Tibial nerve (tissue), 4 donors: ENCODE measurements around the gene VSIR.

Experiments
- EP300 ChIP-seq, 2 donors: sonication (generic); formaldehyde crosslinking; IDR thresholded peaks; one replicate each; pipeline ENCODE4 v1.6.1; 2017; ENCODE audit warnings: antibody characterized with exemption in 2 of 2, mild to moderate bottlenecking in 1 of 2
- POLR2A ChIP-seq, 2 donors: fragments of 450-650 bp; IDR thresholded peaks; one replicate each; pipeline ENCODE4 v1.6.1; 2017; ENCODE audit warnings: antibody characterized with exemption in 2 of 2, mild to moderate bottlenecking in 2 of 2, moderate library complexity in 2 of 2
- TF ChIP-seq, protein P1 (sequence below), 5 experiments: fragments of 200-600 bp in 3 of 5; fragments of 450-650 bp in 2 of 5; sonication (generic) in 3 of 5; IDR thresholded peaks; one replicate each; pipeline ENCODE4 v1.5.1; 2016 to 2019; ENCODE audit warnings: antibody characterized with exemption in 5 of 5, mild to moderate bottlenecking in 3 of 5, moderate library complexity in 2 of 5

DNA sequence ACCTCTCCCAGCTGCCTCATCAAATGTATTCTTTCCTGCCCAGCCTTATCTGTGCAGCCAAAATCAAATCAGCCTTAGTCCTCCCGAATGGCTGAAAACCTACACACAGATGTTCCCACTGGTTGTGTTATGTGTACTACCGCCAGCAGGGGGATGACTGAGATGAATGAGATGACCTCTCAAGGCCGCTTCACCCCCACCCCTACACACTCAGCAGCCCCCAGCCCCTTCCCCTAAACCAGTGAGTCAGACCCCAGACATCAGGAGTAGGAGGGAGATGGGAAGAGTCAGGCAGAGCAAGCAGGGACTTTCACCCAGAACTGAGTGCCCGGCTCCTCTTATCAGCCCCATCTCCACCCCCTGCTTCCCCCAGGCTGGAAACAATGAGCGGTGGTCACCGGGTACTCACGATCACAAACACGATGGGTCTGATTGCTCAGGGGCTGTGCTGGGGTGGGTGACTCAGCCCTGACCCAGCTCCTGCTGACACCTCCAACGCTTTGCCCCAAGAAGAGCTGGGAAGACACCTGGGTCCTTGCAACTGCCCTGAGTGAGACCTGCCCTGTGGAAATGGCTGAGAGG is 47.2 kb downstream of the VSIR start:
- TF ChIP-seq POLR2A (IDR thresholded peaks at IDR 0.05) (no peak), EP300 (IDR thresholded peaks at IDR 0.05) (no peak)
- TF ChIP-seq, protein P1, sequence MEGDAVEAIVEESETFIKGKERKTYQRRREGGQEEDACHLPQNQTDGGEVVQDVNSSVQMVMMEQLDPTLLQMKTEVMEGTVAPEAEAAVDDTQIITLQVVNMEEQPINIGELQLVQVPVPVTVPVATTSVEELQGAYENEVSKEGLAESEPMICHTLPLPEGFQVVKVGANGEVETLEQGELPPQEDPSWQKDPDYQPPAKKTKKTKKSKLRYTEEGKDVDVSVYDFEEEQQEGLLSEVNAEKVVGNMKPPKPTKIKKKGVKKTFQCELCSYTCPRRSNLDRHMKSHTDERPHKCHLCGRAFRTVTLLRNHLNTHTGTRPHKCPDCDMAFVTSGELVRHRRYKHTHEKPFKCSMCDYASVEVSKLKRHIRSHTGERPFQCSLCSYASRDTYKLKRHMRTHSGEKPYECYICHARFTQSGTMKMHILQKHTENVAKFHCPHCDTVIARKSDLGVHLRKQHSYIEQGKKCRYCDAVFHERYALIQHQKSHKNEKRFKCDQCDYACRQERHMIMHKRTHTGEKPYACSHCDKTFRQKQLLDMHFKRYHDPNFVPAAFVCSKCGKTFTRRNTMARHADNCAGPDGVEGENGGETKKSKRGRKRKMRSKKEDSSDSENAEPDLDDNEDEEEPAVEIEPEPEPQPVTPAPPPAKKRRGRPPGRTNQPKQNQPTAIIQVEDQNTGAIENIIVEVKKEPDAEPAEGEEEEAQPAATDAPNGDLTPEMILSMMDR (IDR thresholded peaks at IDR 0.05) = peak in 1 of 5 experiments; percentile 16
